Measurements from ENCODE around the gene IL12RB1. TPM values are rescaled to one million over a fixed set of nuclear protein-coding genes. Genes with fewer than 3 reads are reported as not detected.

The IL12RB1 gene
- total RNA-seq, 1 experiment from 2014 or later, result not detected

DNA sequence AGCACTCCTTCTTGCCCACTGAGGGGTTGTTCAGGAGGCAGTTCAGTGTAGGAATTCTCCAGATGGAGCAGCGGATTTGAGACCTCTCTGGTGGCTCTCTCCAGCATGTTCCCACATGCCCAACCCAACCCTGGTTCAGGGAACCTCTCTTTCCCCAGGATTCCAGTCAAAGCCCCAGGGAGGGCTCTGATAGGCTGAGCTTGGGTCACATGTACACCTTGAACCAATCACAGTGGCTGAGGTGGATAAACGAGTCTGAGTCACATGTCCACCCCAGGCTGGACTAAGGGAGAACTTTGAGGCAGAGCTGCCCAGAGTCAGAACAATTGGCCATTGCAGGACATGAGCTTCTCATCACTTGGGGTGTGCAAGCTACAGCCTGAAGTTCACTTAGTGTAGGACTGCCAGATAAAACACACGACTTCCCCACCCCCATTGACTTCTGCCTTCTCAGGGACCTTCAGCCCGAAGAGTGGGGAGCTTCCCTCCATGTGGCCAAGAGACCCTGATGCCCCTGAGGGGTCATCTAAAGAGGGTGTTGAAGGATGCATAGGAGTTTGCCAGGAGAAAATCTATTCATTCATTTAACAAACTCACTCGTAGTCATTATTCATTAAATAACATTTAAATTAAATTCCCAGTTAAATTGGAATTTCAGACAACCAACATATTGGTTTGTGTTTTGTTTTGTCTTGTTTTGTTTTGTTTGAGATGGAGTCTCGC is 6.9 kb upstream of the IL12RB1 start:
- peak; percentile 68 for ATAC-seq
- peak overlapping the region; percentile 56 for H2AFZ ChIP-seq (ENCODE audit: low read depth, low read length, poor library complexity, severe bottlenecking)

GRCh38 chr19:18091217-18091608 is 4.5 kb upstream of the IL12RB1 start:
- intact Hi-C loops (cut with micrococcal nuclease), result no loop called here
- no TSS peak for BruUV-seq (replicated peaks)
- Histone ChIP-seq H3K9me2 (ENCODE audit: insufficient read depth) (no peaks in the 10 kb centered on the region), H3K27ac (ENCODE audit: low read depth, low read length) (no peak overlapping the region), H3K36me3 (ENCODE audit: control insufficient read depth in 1 of 2, insufficient read depth in 2 of 2, low read length in 2 of 2) (no peaks in the 10 kb centered on the region), H2AFZ (ENCODE audit: low read depth, low read length, poor library complexity, severe bottlenecking) (no peak overlapping the region), H3K9ac (ENCODE audit: low read length) (no peak overlapping the region), H3K27me3 (ENCODE audit: insufficient read depth, low read length) (no peaks in the 10 kb centered on the region), H3K4me3 (replicated peaks in 1 of 2; ENCODE audit: low read depth in 1 of 2, low read length in 2 of 2) (no peak overlapping the region), H4K20me1 (ENCODE audit: insufficient read depth) (no peaks in the 10 kb centered on the region), H3K4me2 (ENCODE audit: low read length) (no peak overlapping the region), H3K9me3 (ENCODE audit: control insufficient read depth in 1 of 2, insufficient read depth in 1 of 2, low read depth in 1 of 2, low read length in 2 of 2) (no peaks in the 10 kb centered on the region), H3K4me1 (ENCODE audit: control insufficient read depth in 1 of 2, insufficient read depth in 2 of 2, low read length in 2 of 2) (peaks cover 3 to 8% of the 10 kb centered on the region in 2 experiments; a peak in 3 of 4 replicates), H3K79me2 (ENCODE audit: insufficient read depth, low read length) (no peaks in the 10 kb centered on the region)
- RAD21 ChIA-PET (ENCODE audit: low non-redundant PET in 1 of 2, low total read pairs in 2 of 2, uncharacterized antibody in 2 of 2, unreplicated experiment in 2 of 2), result no interaction called here
- ATAC-seq, result no peak
- DNase-seq (ENCODE audit: low read depth, low spot score), result no peak
- POLR2A ChIA-PET, result no interaction called here
- CTCF ChIA-PET, result no interaction called here
- TF ChIP-seq MAX (IDR thresholded peaks at IDR 0.05) (no peak), POLR2AphosphoS5 (IDR thresholded peaks at IDR 0.05; ENCODE audit: low read depth, low read length) (no peak), ZNF274 (IDR thresholded peaks at IDR 0.05; ENCODE audit: low read depth, low read length) (no peak), REST (IDR thresholded peaks at IDR 0.05; ENCODE audit: low read depth) (no peak), EZH2phosphoT487 (IDR thresholded peaks at IDR 0.05; ENCODE audit: borderline replicate concordance) (no peak), ELF1 (IDR thresholded peaks at IDR 0.05; ENCODE audit: borderline replicate concordance, low read depth) (no peak), ATF3 (IDR thresholded peaks at IDR 0.05) (no peak), ZBTB33 (IDR thresholded peaks at IDR 0.05; ENCODE audit: extremely low read depth, insufficient replicate concordance, low read length) (no peak), FOSL1 (IDR thresholded peaks at IDR 0.05; ENCODE audit: low read depth) (no peak)

More for the DNA sequence above, 6.9 kb upstream of the IL12RB1 start:
- Histone ChIP-seq H4K20me1 (ENCODE audit: insufficient read depth) (no peaks in the 10 kb centered on the region), H3K4me1 (ENCODE audit: control insufficient read depth in 1 of 2, insufficient read depth in 2 of 2, low read length in 2 of 2) (peaks cover 12 to 22% of the 10 kb centered on the region in 2 experiments; a peak in 3 of 4 replicates), H3K27ac (ENCODE audit: low read depth, low read length) (no peak overlapping the region), H3K4me3 (replicated peaks in 1 of 2; ENCODE audit: low read depth in 1 of 2, low read length in 2 of 2) (no peak overlapping the region), H3K79me2 (ENCODE audit: insufficient read depth, low read length) (no peaks in the 10 kb centered on the region), H3K9ac (ENCODE audit: low read length) (no peak overlapping the region), H3K36me3 (ENCODE audit: control insufficient read depth in 1 of 2, insufficient read depth in 2 of 2, low read length in 2 of 2) (no peaks in the 10 kb centered on the region), H3K27me3 (ENCODE audit: insufficient read depth, low read length) (no peaks in the 10 kb centered on the region), H3K9me3 (ENCODE audit: control insufficient read depth in 1 of 2, insufficient read depth in 1 of 2, low read depth in 1 of 2, low read length in 2 of 2) (no peaks in the 10 kb centered on the region), H3K4me2 (ENCODE audit: low read length) (peak overlapping the region; percentile 27; the same call in 1 of the 2 replicates), H3K9me2 (ENCODE audit: insufficient read depth) (no peaks in the 10 kb centered on the region)
- CTCF ChIA-PET, result interaction anchor here (1.6 kb wide), 1 partner anchor 20 kb away, joined by 5 read pairs; no protein-coding TSS in a partner anchor
- peak; percentile 64 for DNase-seq (ENCODE audit: low read depth, low spot score)
- BruUV-seq (replicated peaks), result no TSS peak
- POLR2A ChIA-PET, result no interaction called here
- peak; percentile 91 for TF ChIP-seq MAX (IDR thresholded peaks at IDR 0.05)
- TF ChIP-seq CBX3 (IDR thresholded peaks at IDR 0.05; ENCODE audit: low read depth), result peak; percentile 28; the same call in 1 of the 2 replicates
- no peak for TF ChIP-seq YY1 (IDR thresholded peaks at IDR 0.05; ENCODE audit: extremely low read depth, insufficient replicate concordance, low read depth, low read length)
- no peak for TF ChIP-seq CEBPB (IDR thresholded peaks at IDR 0.05; ENCODE audit: low read depth)
- RAD21 ChIA-PET (ENCODE audit: low non-redundant PET in 1 of 2, low total read pairs in 2 of 2, uncharacterized antibody in 2 of 2, unreplicated experiment in 2 of 2), result interaction anchor here (0.6 to 0.7 kb wide), 2 partner anchors 29 to 53 kb away, joined by 3 to 4 read pairs; no protein-coding TSS in a partner anchor
- intact Hi-C loops (cut with micrococcal nuclease), result no loop called here

Measured in HCT116 (cell line).